Spleen (tissue), 11 donors: ENCODE data around the gene UBN1. TPM values are rescaled to one million over a fixed set of nuclear protein-coding genes. Genes with fewer than 3 reads are reported as not detected.
A peak's percentile ranks its signal among the peaks of the same experiment; 100 is the strongest.

ENCODE experiments used
- DNase-seq: peaks from one replicate; pipeline ENCODE4 v3.0.0-alpha.2; 2020
- H3K27ac ChIP-seq, 8 donors: fragments of 200-600 bp; sonication (generic) in 7 of 8; 1 replicate in 4 of 8; 2 replicates in 4 of 8; pipeline versions ENCODE4 v1.5.0 to v1.8.0; 2016 to 2021; ENCODE audit warnings: inconsistent platforms in 4 of 8, mild to moderate bottlenecking in 4 of 8, moderate library complexity in 1 of 8
- H3K27me3 ChIP-seq, 7 donors: fragments of 200-600 bp; sonication (generic) in 6 of 7; replicated peaks in 1 of 7; 1 replicate in 4 of 7; 2 replicates in 3 of 7; pipeline versions ENCODE4 v1.5.0 to v1.8.0; 2016 to 2021; ENCODE audit warnings: inconsistent platforms in 3 of 7, mild to moderate bottlenecking in 1 of 7
- H3K36me3 ChIP-seq, 6 donors: fragments of 200-600 bp; sonication (generic) in 5 of 6; 1 replicate in 4 of 6; 2 replicates in 2 of 6; pipeline versions ENCODE4 v1.5.0 to v1.8.0; 2016 to 2021; ENCODE audit warnings: inconsistent platforms in 2 of 6
- H3K4me1 ChIP-seq, 6 donors: fragments of 200-600 bp; sonication (generic) in 5 of 6; 1 replicate in 3 of 6; 2 replicates in 3 of 6; pipeline versions ENCODE4 v1.5.0 to v1.8.0; 2016 to 2021; ENCODE audit warnings: inconsistent platforms in 3 of 6
- H3K4me3 ChIP-seq, 8 donors: fragments of 200-600 bp; sonication (generic) in 7 of 8; 1 replicate in 4 of 8; 2 replicates in 4 of 8; pipeline versions ENCODE4 v1.5.0 to v1.8.0; 2016 to 2021; ENCODE audit warnings: inconsistent platforms in 4 of 8, mild to moderate bottlenecking in 4 of 8, moderate library complexity in 2 of 8
- H3K9me3 ChIP-seq, 8 donors: fragments of 200-600 bp; sonication (generic) in 7 of 8; 1 replicate in 4 of 8; 2 replicates in 4 of 8; pipeline versions ENCODE4 v1.5.0 to v1.8.0; 2016 to 2021; ENCODE audit warnings: inconsistent platforms in 4 of 8
- POLR2A ChIP-seq, 3 donors: fragments of 450-650 bp; IDR thresholded peaks; one replicate each; pipeline ENCODE4 v1.5.1; 2017; ENCODE audit warnings: antibody characterized with exemption in 3 of 3, mild to moderate bottlenecking in 1 of 3
- POLR2AphosphoS5 ChIP-seq, 3 donors: sonication (generic); formaldehyde crosslinking; IDR thresholded peaks; one replicate each; pipeline ENCODE4 v1.5.1; 2017; ENCODE audit warnings: antibody characterized with exemption in 3 of 3
- WGBS, 5 donors: extraction: QIAGEN DNeasy Blood & Tissue Kit in 3 of 5; methylation state at CpG; one replicate each; pipeline versions ENCODE4 v1.1.5 to v1.1.7; 2013 to 2018; 5-methylcytosine and 5-hydroxymethylcytosine counted together
- intact Hi-C: fragments of 100-400 bp; cut with DNase I; formaldehyde crosslinking; loops from one replicate; pipeline ENCODE4 v1.15.0; 2023; ENCODE audit warnings: low total_unique reads
- polyA plus RNA-seq, 3 donors: library from polyadenylated mRNA; stranded (reverse); fragments of 200-250 nt; gene quantifications; one replicate each; pipeline ENCODE4 v1.2.1, GENCODE V29; 2013
- total RNA-seq, 7 donors: library from RNA; depleted of rRNA in 3 of 7; stranded (reverse); fragments of >200 nt in 3 of 7; fragmentation: NEBNext Ultra II Directional in 4 of 7; extraction: Animal tissue kit (Norgen Biotek cat#: 25700) in 4 of 7; gene quantifications; one replicate each; pipeline versions ENCODE4 v1.1.0 to v1.2.1, GENCODE V29; 2016 to 2021
- TF ChIP-seq, protein P1 (sequence below), 11 experiments: fragments of 200-600 bp in 7 of 11; fragments of 450-650 bp in 4 of 11; sonication (generic) in 4 of 11; IDR thresholded peaks in 8 of 11; conservative IDR thresholded peaks in 3 of 11; 1 replicate in 7 of 11; 2 replicates in 4 of 11; pipeline versions ENCODE4 v1.4.0 to v1.8.0; 2016 to 2021; ENCODE audit warnings: antibody characterized with exemption in 11 of 11, inconsistent platforms in 4 of 11, mild to moderate bottlenecking in 1 of 11
- donor health status: healthy with polysubstance abuse.
- donor health status: DM: no; HTN: no; CAD: no; lungs with moderate emphysema.
- donor health status: DM: no; HTN: no; CAD: no.
- donor health status: Bipolar disorder and iron deficiency.
- donor health status: healthy.
- donor health status: DM: no; HTN: no; CAD: no.
- donor health status: DM: yes; HTN: yes; CAD: no.

UBN1 gene
- total and polyA plus RNA-seq, 10 donors, result 4.8 to 69.4 (median 52.2) TPM

DNA sequence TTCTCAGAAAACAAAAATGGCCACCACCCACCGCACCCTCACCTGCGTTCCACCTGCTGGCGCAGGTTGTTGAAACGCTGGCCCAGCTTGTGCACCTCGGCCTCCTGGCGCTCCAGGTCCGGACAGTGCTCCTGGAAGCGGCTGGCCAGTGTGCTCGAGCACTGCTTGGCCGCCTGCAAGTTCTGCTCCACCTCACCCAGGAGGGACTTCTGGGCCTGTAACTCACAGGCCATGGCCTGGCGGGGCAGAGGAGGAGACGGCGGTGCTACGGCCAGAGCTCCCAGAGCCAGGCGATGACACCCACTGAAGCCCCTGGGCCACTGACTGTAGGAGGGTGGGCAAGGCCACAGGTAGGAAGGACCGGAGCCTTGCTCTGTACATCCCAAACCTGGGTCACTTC is 43.4 kb downstream of the UBN1 start:
- 92 to 95% (median 94%) methylated on average over 8 to 16 of the region's 16 CpGs for WGBS, 5 donors
- TF ChIP-seq, protein P1, sequence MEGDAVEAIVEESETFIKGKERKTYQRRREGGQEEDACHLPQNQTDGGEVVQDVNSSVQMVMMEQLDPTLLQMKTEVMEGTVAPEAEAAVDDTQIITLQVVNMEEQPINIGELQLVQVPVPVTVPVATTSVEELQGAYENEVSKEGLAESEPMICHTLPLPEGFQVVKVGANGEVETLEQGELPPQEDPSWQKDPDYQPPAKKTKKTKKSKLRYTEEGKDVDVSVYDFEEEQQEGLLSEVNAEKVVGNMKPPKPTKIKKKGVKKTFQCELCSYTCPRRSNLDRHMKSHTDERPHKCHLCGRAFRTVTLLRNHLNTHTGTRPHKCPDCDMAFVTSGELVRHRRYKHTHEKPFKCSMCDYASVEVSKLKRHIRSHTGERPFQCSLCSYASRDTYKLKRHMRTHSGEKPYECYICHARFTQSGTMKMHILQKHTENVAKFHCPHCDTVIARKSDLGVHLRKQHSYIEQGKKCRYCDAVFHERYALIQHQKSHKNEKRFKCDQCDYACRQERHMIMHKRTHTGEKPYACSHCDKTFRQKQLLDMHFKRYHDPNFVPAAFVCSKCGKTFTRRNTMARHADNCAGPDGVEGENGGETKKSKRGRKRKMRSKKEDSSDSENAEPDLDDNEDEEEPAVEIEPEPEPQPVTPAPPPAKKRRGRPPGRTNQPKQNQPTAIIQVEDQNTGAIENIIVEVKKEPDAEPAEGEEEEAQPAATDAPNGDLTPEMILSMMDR (IDR thresholded peaks at IDR 0.05 in 8 of 11, conservative IDR thresholded peaks at IDR 0.05 in 3 of 11), result no peak
- no peak for TF ChIP-seq POLR2A (IDR thresholded peaks at IDR 0.05)
- TF ChIP-seq POLR2AphosphoS5 (IDR thresholded peaks at IDR 0.05), result peak in 1 of 3 donors; percentile 65
- peaks cover 0 to 15% (median 0%) of the 10 kb centered on the region in 6 donors for H3K4me1 ChIP-seq
- intact Hi-C loops, result no loop called here
- H3K4me3 ChIP-seq, result no peak overlapping the region
- H3K9me3 ChIP-seq, result no peaks in the 10 kb centered on the region
- H3K36me3 ChIP-seq, result peaks cover 0 to 51% (median 14%) of the 10 kb centered on the region in 6 donors
- no peak overlapping the region for H3K27ac ChIP-seq
- H3K27me3 ChIP-seq, result peaks cover 0 to 6% (median 0%) of the 10 kb centered on the region in 7 donors
- no peak for DNase-seq

GRCh38 chr16:4891097-4891885 is 44.0 kb downstream of the UBN1 start:
- 79 to 88% (median 87%) methylated on average over 13 to 16 of the region's 16 CpGs for WGBS, 5 donors

DNA sequence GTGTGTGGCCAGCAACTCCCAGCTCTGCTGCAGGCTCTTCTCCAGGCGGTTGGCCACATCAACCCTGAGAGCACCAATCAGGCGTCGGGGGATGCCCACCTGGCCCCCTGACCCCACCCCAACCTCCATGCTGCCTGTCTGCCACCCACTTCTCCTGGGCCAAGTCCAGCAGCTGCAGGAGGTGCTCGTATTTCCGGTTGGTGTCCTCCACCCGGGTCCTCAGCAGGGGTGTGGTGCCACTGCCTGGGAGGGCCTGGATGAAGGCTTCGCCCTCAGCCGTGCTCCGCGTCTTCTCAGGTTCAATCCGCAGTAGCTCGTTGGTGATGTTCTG is 44.6 kb downstream of the UBN1 start:
- H3K27ac ChIP-seq, result no peak overlapping the region
- no peak for DNase-seq
- WGBS, 5 donors, result 68 to 84% (median 78%) methylated on average over 10 to 12 of the region's 12 CpGs
- H3K4me3 ChIP-seq, result no peak overlapping the region
- intact Hi-C loops, result no loop called here
- peaks cover 0 to 7% (median 0%) of the 10 kb centered on the region in 7 donors for H3K27me3 ChIP-seq
- H3K36me3 ChIP-seq, result peaks cover 0 to 39% (median 7%) of the 10 kb centered on the region in 6 donors
- TF ChIP-seq POLR2AphosphoS5 (IDR thresholded peaks at IDR 0.05), result peak in 2 of 3 donors; percentile 41 to 54
- TF ChIP-seq POLR2A (IDR thresholded peaks at IDR 0.05), result no peak
- no peaks in the 10 kb centered on the region for H3K9me3 ChIP-seq
- H3K4me1 ChIP-seq, result peaks cover 0 to 13% (median 0%) of the 10 kb centered on the region in 6 donors

More at GRCh38 chr16:4891097-4891885, 44.0 kb downstream of the UBN1 start:
- intact Hi-C loops, result no loop called here
- peaks cover 0 to 45% (median 10%) of the 10 kb centered on the region in 6 donors for H3K36me3 ChIP-seq
- DNase-seq, result no peak
- no peaks in the 10 kb centered on the region for H3K9me3 ChIP-seq
- no peak for TF ChIP-seq POLR2AphosphoS5 (IDR thresholded peaks at IDR 0.05)
- TF ChIP-seq, protein P1 (IDR thresholded peaks at IDR 0.05 in 8 of 11, conservative IDR thresholded peaks at IDR 0.05 in 3 of 11), result no peak
- no peak for TF ChIP-seq POLR2A (IDR thresholded peaks at IDR 0.05)
- H3K4me1 ChIP-seq, result peaks cover 0 to 13% (median 0%) of the 10 kb centered on the region in 6 donors
- peaks cover 0 to 7% (median 0%) of the 10 kb centered on the region in 7 donors for H3K27me3 ChIP-seq
- H3K4me3 ChIP-seq, result no peak overlapping the region
- H3K27ac ChIP-seq, result no peak overlapping the region

- Histone ChIP-seq H3K9me3 (no peaks in the 10 kb centered on the region), H3K4me3 (no peak overlapping the region), H3K27ac (no peak overlapping the region), H3K36me3 (peaks cover 0 to 32% (median 2%) of the 10 kb centered on the region in 6 donors), H3K4me1 (peaks cover 0 to 13% (median 0%) of the 10 kb centered on the region in 6 donors), H3K27me3 (peaks cover 0 to 10% (median 0%) of the 10 kb centered on the region in 7 donors)
- TF ChIP-seq POLR2A (IDR thresholded peaks at IDR 0.05) (no peak), POLR2AphosphoS5 (IDR thresholded peaks at IDR 0.05) (no peak)
- TF ChIP-seq, protein P1 (IDR thresholded peaks at IDR 0.05 in 8 of 11, conservative IDR thresholded peaks at IDR 0.05 in 3 of 11), result no peak
- no peak for DNase-seq
- 49 to 58% (median 52%) methylated on average over 12 to 23 of the region's 23 CpGs for WGBS, 5 donors
- intact Hi-C loops, result no loop called here
Measured at GRCh38 chr16:4892361-4893102, 45.3 kb downstream of the UBN1 start.
